GM18505 (cell line): ENCODE data around the gene EFNA5.
A peak's percentile ranks its signal among the peaks of the same experiment; 100 is the strongest.

Experiments used
- ATAC-seq: cut with Tn5 transposase; IDR thresholded peaks from one replicate; pipeline ENCODE4 v1.9.1; 2021; ENCODE audit not compliant: unreplicated experiment
- POLR2A ChIP-seq: IDR thresholded peaks from 4 replicates; pipeline ENCODE4 v1.6.1; 2011; ENCODE audit warnings: borderline replicate concordance; ENCODE audit not compliant: insufficient read depth, insufficient read length; ENCODE audit errors: extremely low read depth

Gene EFNA5

GRCh38 chr5:107385708-107386107 lies 285.0 kb downstream of the EFNA5 start:
- no peak for TF ChIP-seq POLR2A
- no peak for ATAC-seq

GRCh38 chr5:107384256-107384655 lies 286.5 kb downstream of the EFNA5 start:
- ATAC-seq: no peak
- no peak for TF ChIP-seq POLR2A

- TF ChIP-seq POLR2A: no peak
- no peak for ATAC-seq
Measured at GRCh38 chr5:107383414-107383813, 287.3 kb downstream of the EFNA5 start.

- no peak for ATAC-seq
- TF ChIP-seq POLR2A: no peak
Measured at GRCh38 chr5:107381189-107381856, 289.4 kb downstream of the EFNA5 start.

GRCh38 chr5:107380654-107381053 lies 290.1 kb downstream of the EFNA5 start:
- no peak for TF ChIP-seq POLR2A
- ATAC-seq: no peak

- ATAC-seq: no peak
- TF ChIP-seq POLR2A: no peak
Measured at GRCh38 chr5:107378218-107378899, 292.4 kb downstream of the EFNA5 start.

- no peak for TF ChIP-seq POLR2A
- no peak for ATAC-seq
Measured at GRCh38 chr5:107377277-107377609, 293.5 kb downstream of the EFNA5 start.

GRCh38 chr5:107376546-107377276 lies 294.0 kb downstream of the EFNA5 start:
- no peak for TF ChIP-seq POLR2A
- ATAC-seq: no peak

GRCh38 chr5:107373549-107374263 lies 297.0 kb downstream of the EFNA5 start:
- TF ChIP-seq POLR2A: no peak
- peak; percentile 78 for ATAC-seq

GRCh38 chr5:107372723-107373450 lies 297.9 kb downstream of the EFNA5 start:
- ATAC-seq: no peak

GRCh38 chr5:107370396-107370968 lies 300.3 kb downstream of the EFNA5 start:
- no peak for TF ChIP-seq POLR2A
- no peak for ATAC-seq

More at GRCh38 chr5:107372723-107373450, 297.9 kb downstream of the EFNA5 start:
- no peak for TF ChIP-seq POLR2A

- no peak for ATAC-seq
- no peak for TF ChIP-seq POLR2A
Measured at GRCh38 chr5:107369622-107370021, 301.1 kb downstream of the EFNA5 start.
